GM06990 (cell line): Measurements from ENCODE around the gene CYSTM1.

Source experiments
- DNase-seq: peaks from one replicate; pipeline ENCODE4 v3.0.0-alpha.2; 2011; ENCODE audit not compliant: insufficient read length; ENCODE audit errors: extremely low read depth
- H3K27me3 ChIP-seq: replicated peaks from 2 replicates; pipeline ENCODE4 v1.6.0; 2011; ENCODE audit warnings: low read length; ENCODE audit not compliant: control insufficient read depth, insufficient read depth
- H3K36me3 ChIP-seq: 2 replicates; pipeline ENCODE4 v1.5.1; 2011; ENCODE audit warnings: low read length; ENCODE audit not compliant: control insufficient read depth, insufficient read depth
- H3K4me3 ChIP-seq: replicated peaks from 2 replicates; pipeline ENCODE4 v1.5.1; 2011; ENCODE audit warnings: low read depth, mild to moderate bottlenecking, control low read depth, low read length
- CTCF ChIP-seq: IDR thresholded peaks from 2 replicates; pipeline ENCODE4 v1.5.1; 2011; ENCODE audit warnings: low read length, control low read depth, mild to moderate bottlenecking, inconsistent platforms; ENCODE audit not compliant: insufficient read depth, poor library complexity, severe bottlenecking

Gene CYSTM1

GRCh38 chr5:140252470-140253126 lies 77.6 kb downstream of the CYSTM1 start:
- peaks cover 4% of the 10 kb centered on the region for H3K36me3 ChIP-seq
- no peak for DNase-seq
- no peak overlapping the region for H3K4me3 ChIP-seq
- TF ChIP-seq CTCF: no peak
- H3K27me3 ChIP-seq: no peaks in the 10 kb centered on the region

- Histone ChIP-seq H3K27me3 (no peaks in the 10 kb centered on the region), H3K4me3 (no peak overlapping the region), H3K36me3 (peaks cover 4% of the 10 kb centered on the region)
- DNase-seq: no peak
- TF ChIP-seq CTCF: no peak
Observed at GRCh38 chr5:140253985-140254384, 79.0 kb downstream of the CYSTM1 start.

GRCh38 chr5:140255460-140256157 lies 80.6 kb downstream of the CYSTM1 start:
- H3K36me3 ChIP-seq: peaks cover 3% of the 10 kb centered on the region
- H3K27me3 ChIP-seq: no peaks in the 10 kb centered on the region
- no peak for DNase-seq
- no peak for TF ChIP-seq CTCF
- no peak overlapping the region for H3K4me3 ChIP-seq

GRCh38 chr5:140256726-140257125 lies 81.7 kb downstream of the CYSTM1 start:
- no peaks in the 10 kb centered on the region for H3K27me3 ChIP-seq
- TF ChIP-seq CTCF: no peak
- DNase-seq: no peak
- peaks cover 3% of the 10 kb centered on the region for H3K36me3 ChIP-seq
- no peak overlapping the region for H3K4me3 ChIP-seq

- no peak for TF ChIP-seq CTCF
- H3K36me3 ChIP-seq: peaks cover 3% of the 10 kb centered on the region
- DNase-seq: no peak
Observed at GRCh38 chr5:140258016-140258415, 83.0 kb downstream of the CYSTM1 start.

More at GRCh38 chr5:140258016-140258415, 83.0 kb downstream of the CYSTM1 start:
- no peaks in the 10 kb centered on the region for H3K27me3 ChIP-seq
- no peak overlapping the region for H3K4me3 ChIP-seq
